CD14-positive monocyte (primary cell): ENCODE measurements around the gene EPSTI1. TPM values are rescaled to one million over a fixed set of nuclear protein-coding genes. Genes with fewer than 3 reads are reported as not detected.

Experiments used
- DNase-seq, 3 donors: peaks; one replicate each; pipeline ENCODE4 v3.0.0-alpha.2; 2011 to 2022
- H2AFZ ChIP-seq: 2 replicates; pipeline ENCODE4 v1.6.0; 2012; ENCODE audit warnings: mild to moderate bottlenecking, low read depth, low read length, inconsistent platforms; ENCODE audit not compliant: insufficient read depth, poor library complexity, severe bottlenecking
- H3K27ac ChIP-seq, 2 donors: 1 replicate in 1 of 2; 2 replicates in 1 of 2; pipeline ENCODE4 v1.5.1; 2012 to 2013; ENCODE audit warnings: low read length in 2 of 2, control low read depth in 1 of 2, inconsistent platforms in 1 of 2, low read depth in 1 of 2, mild to moderate bottlenecking in 1 of 2
- H3K27me3 ChIP-seq, 2 donors: one replicate each; pipeline versions ENCODE4 v1.6.0 to v1.6.1; 2011 to 2013; ENCODE audit warnings: low read length in 2 of 2; ENCODE audit not compliant: control insufficient read depth in 2 of 2, insufficient read depth in 2 of 2
- H3K36me3 ChIP-seq, 2 donors: replicated peaks in 1 of 2; 1 replicate in 1 of 2; 2 replicates in 1 of 2; pipeline versions ENCODE4 v1.5.1 to v1.6.1; 2012 to 2013; ENCODE audit warnings: low read length in 2 of 2, control low read depth in 1 of 2, inconsistent platforms in 1 of 2, mild to moderate bottlenecking in 1 of 2; ENCODE audit not compliant: insufficient read depth in 2 of 2, control insufficient read depth in 1 of 2
- H3K4me1 ChIP-seq, 2 donors: 1 replicate in 1 of 2; 2 replicates in 1 of 2; pipeline versions ENCODE4 v1.5.1 to v1.6.1; 2012 to 2013; ENCODE audit warnings: low read length in 2 of 2, control low read depth in 1 of 2, inconsistent platforms in 1 of 2, mild to moderate bottlenecking in 1 of 2, moderate library complexity in 1 of 2; ENCODE audit not compliant: insufficient read depth in 2 of 2, control insufficient read depth in 1 of 2
- H3K4me2 ChIP-seq: replicated peaks from 2 replicates; pipeline ENCODE3; 2012; ENCODE audit warnings: low read length, moderate library complexity, mild to moderate bottlenecking; ENCODE audit not compliant: poor library complexity, severe bottlenecking; ENCODE audit errors: extremely low read depth
- H3K4me3 ChIP-seq, 3 experiments: fragments of 200-600 bp in 1 of 3; sonication (generic) in 1 of 3; replicated peaks in 1 of 3; 1 replicate in 2 of 3; 2 replicates in 1 of 3; pipeline ENCODE4 v1.5.1; 2011 to 2013; ENCODE audit warnings: low read length in 3 of 3, mild to moderate bottlenecking in 3 of 3, control low read depth in 2 of 3, low read depth in 2 of 3, inconsistent platforms in 1 of 3, moderate library complexity in 1 of 3
- H3K79me2 ChIP-seq: 2 replicates; pipeline ENCODE4 v1.6.0; 2012; ENCODE audit warnings: mild to moderate bottlenecking, control low read depth, inconsistent platforms, low read length, moderate library complexity; ENCODE audit not compliant: insufficient read depth
- H3K9ac ChIP-seq: 2 replicates; pipeline ENCODE4 v1.6.0; 2017; ENCODE audit warnings: low read length, mild to moderate bottlenecking; ENCODE audit not compliant: insufficient read depth, poor library complexity, severe bottlenecking
- H3K9me3 ChIP-seq, 2 donors: replicated peaks in 1 of 2; 1 replicate in 1 of 2; 2 replicates in 1 of 2; pipeline versions ENCODE4 v1.5.1 to v1.6.1; 2012 to 2013; ENCODE audit warnings: low read length in 2 of 2, control low read depth in 1 of 2; ENCODE audit not compliant: control insufficient read depth in 1 of 2, insufficient read depth in 1 of 2
- H4K20me1 ChIP-seq: 2 replicates; pipeline ENCODE4 v1.6.0; 2012; ENCODE audit warnings: mild to moderate bottlenecking, low read length, control low read depth, moderate library complexity; ENCODE audit not compliant: insufficient read depth
- H3K27ac Mint-ChIP-seq, 7 donors: one replicate each; pipeline ENCODE4 v1.8.0; 2020; ENCODE audit warnings: mild to moderate bottlenecking in 7 of 7, mixed read lengths in 7 of 7, moderate library complexity in 6 of 7, inconsistent platforms in 2 of 7
- H3K27me3 Mint-ChIP-seq, 3 donors: one replicate each; pipeline ENCODE4 v1.8.0; 2021 to 2022; ENCODE audit warnings: low read depth in 3 of 3, mild to moderate bottlenecking in 3 of 3, mixed read lengths in 3 of 3, moderate library complexity in 3 of 3, inconsistent platforms in 1 of 3
- H3K36me3 Mint-ChIP-seq, 2 donors: one replicate each; pipeline ENCODE4 v1.8.0; 2020; ENCODE audit warnings: mixed read lengths in 2 of 2, inconsistent platforms in 1 of 2, mild to moderate bottlenecking in 1 of 2
- H3K4me1 Mint-ChIP-seq: one replicate; pipeline ENCODE4 v1.8.0; 2020; ENCODE audit warnings: mild to moderate bottlenecking, mixed read lengths
- H3K4me3 Mint-ChIP-seq, 2 donors: one replicate each; pipeline ENCODE4 v1.8.0; 2020; ENCODE audit warnings: mild to moderate bottlenecking in 2 of 2, mixed read lengths in 2 of 2, moderate library complexity in 1 of 2
- H3K9me3 Mint-ChIP-seq, 7 donors: one replicate each; pipeline ENCODE4 v1.8.0; 2020 to 2022; ENCODE audit warnings: mixed read lengths in 7 of 7, mild to moderate bottlenecking in 6 of 7, moderate library complexity in 6 of 7, inconsistent platforms in 2 of 7
- CTCF ChIP-seq: fragments of 200-600 bp; IDR thresholded peaks from one replicate; pipeline ENCODE4 v1.8.0; 2022; ENCODE audit warnings: antibody characterized with exemption, mild to moderate bottlenecking
- WGBS: methylation state at CpG from one replicate; pipeline ENCODE4 v1.1.5; 2013; ENCODE audit warnings: missing lambda C conversion rate; ENCODE audit not compliant: insufficient coverage; 5-methylcytosine and 5-hydroxymethylcytosine counted together
- intact Hi-C, 2 donors: fragments of 100-400 bp; cut with micrococcal nuclease; formaldehyde crosslinking; loops; one replicate each; pipeline versions ENCODE4 v1.15.0 to v1.15.1; 2023
- polyA plus RNA-seq, 3 donors: library from polyadenylated mRNA; depleted of rRNA in 1 of 3; unstranded in 2 of 3; stranded (reverse) in 1 of 3; fragments of 300-500 nt in 2 of 3; fragments of >200 nt in 1 of 3; fragmentation: Illumina TruSeq in 2 of 3; gene quantifications; 1 replicate in 2 of 3; 2 replicates in 1 of 3; pipeline ENCODE4 v1.2.3, GENCODE V29; 2012 to 2021

The EPSTI1 gene
- polyA plus RNA-seq, 3 donors, result 14.6 to 19.9 (median 16.4) TPM

GRCh38 chr13:43036351-43037250 lies 44.6 kb upstream of the EPSTI1 start:
- Histone ChIP-seq H3K4me1 (peaks cover 6 to 9% of the 10 kb centered on the region in 2 donors), H3K4me2 (no peak overlapping the region), H3K9ac (no peak overlapping the region), H3K79me2 (peaks cover 92% of the 10 kb centered on the region), H3K36me3 (peaks cover 0 to 35% of the 10 kb centered on the region in 2 donors), H2AFZ (no peak overlapping the region), H3K4me3 (no peak overlapping the region), H3K27me3 (no peaks in the 10 kb centered on the region), H3K27ac (no peak overlapping the region), H4K20me1 (peaks cover 18% of the 10 kb centered on the region), H3K9me3 (no peaks in the 10 kb centered on the region)
- TF ChIP-seq CTCF, result no peak
- H3K36me3 Mint-ChIP-seq, result peaks cover 36 to 47% of the 10 kb centered on the region in 2 donors
- 94% methylated on average over 12 of the region's 14 CpGs for WGBS
- intact Hi-C loops, result no loop called here
- H3K27me3 Mint-ChIP-seq, result no peaks in the 10 kb centered on the region
- peaks cover 27% of the 10 kb centered on the region for H3K4me1 Mint-ChIP-seq
- no peak overlapping the region for H3K4me3 Mint-ChIP-seq
- no peak for DNase-seq
- H3K27ac Mint-ChIP-seq, result peak overlapping the region in 1 of 7 donors; percentile 52
- H3K9me3 Mint-ChIP-seq, result peaks cover 0 to 6% (median 5%) of the 10 kb centered on the region in 7 donors

GRCh38 chr13:43033038-43033437 lies 41.0 kb upstream of the EPSTI1 start:
- Histone ChIP-seq H3K4me3 (no peak overlapping the region), H2AFZ (no peak overlapping the region), H3K36me3 (peaks cover 7 to 45% of the 10 kb centered on the region in 2 donors), H3K4me1 (peaks cover 5 to 7% of the 10 kb centered on the region in 2 donors), H3K27me3 (no peaks in the 10 kb centered on the region), H3K27ac (no peak overlapping the region), H4K20me1 (peaks cover 25% of the 10 kb centered on the region), H3K79me2 (peaks cover 98% of the 10 kb centered on the region), H3K4me2 (no peak overlapping the region), H3K9ac (no peak overlapping the region), H3K9me3 (no peaks in the 10 kb centered on the region)
- Mint-ChIP-seq H3K36me3 (peaks cover 28 to 45% of the 10 kb centered on the region in 2 donors), H3K9me3 (peaks cover 0 to 6% (median 5%) of the 10 kb centered on the region in 7 donors), H3K4me3 (no peak overlapping the region), H3K4me1 (peaks cover 22% of the 10 kb centered on the region), H3K27me3 (no peaks in the 10 kb centered on the region), H3K27ac (peak overlapping the region in 1 of 7 donors; percentile 75)
- WGBS, result no CpG with 5 or more reads among the region's 3 CpGs
- DNase-seq, result no peak
- intact Hi-C loops, result no loop called here
- TF ChIP-seq CTCF, result no peak
